Measurements from ENCODE around the gene COX19. TPM values are rescaled to one million over a fixed set of nuclear protein-coding genes. Genes with fewer than 3 reads are reported as not detected.
A peak's percentile ranks its signal among the peaks of the same experiment; 100 is the strongest.

The COX19 gene
- total RNA-seq, 1 experiment from 2014 or later = 28.9 TPM

GRCh38 chr7:917255-918117 is 57.9 kb downstream of the COX19 start:
- DNase-seq = no peak
- CTCF ChIA-PET = no interaction called here
- TF ChIP-seq, protein P1, sequence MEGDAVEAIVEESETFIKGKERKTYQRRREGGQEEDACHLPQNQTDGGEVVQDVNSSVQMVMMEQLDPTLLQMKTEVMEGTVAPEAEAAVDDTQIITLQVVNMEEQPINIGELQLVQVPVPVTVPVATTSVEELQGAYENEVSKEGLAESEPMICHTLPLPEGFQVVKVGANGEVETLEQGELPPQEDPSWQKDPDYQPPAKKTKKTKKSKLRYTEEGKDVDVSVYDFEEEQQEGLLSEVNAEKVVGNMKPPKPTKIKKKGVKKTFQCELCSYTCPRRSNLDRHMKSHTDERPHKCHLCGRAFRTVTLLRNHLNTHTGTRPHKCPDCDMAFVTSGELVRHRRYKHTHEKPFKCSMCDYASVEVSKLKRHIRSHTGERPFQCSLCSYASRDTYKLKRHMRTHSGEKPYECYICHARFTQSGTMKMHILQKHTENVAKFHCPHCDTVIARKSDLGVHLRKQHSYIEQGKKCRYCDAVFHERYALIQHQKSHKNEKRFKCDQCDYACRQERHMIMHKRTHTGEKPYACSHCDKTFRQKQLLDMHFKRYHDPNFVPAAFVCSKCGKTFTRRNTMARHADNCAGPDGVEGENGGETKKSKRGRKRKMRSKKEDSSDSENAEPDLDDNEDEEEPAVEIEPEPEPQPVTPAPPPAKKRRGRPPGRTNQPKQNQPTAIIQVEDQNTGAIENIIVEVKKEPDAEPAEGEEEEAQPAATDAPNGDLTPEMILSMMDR (conservative IDR thresholded peaks at IDR 0.05) = no peak
- TF ChIP-seq EZH2 (IDR thresholded peaks at IDR 0.05; ENCODE audit: low read depth) = no peak
- Histone ChIP-seq H3K9me3 (ENCODE audit: insufficient read depth, low read depth) (no peaks in the 10 kb centered on the region), H3K9me2 (ENCODE audit: insufficient read depth) (no peaks in the 10 kb centered on the region), H4K20me1 (ENCODE audit: insufficient read depth) (no peaks in the 10 kb centered on the region), H3K4me1 (replicated peaks; ENCODE audit: insufficient read depth) (peaks cover 12% of the 10 kb centered on the region), H3K27ac (no peak overlapping the region), H3K4me2 (no peak overlapping the region), H3K4me3 (no peak overlapping the region), H3K36me3 (ENCODE audit: low read depth) (no peaks in the 10 kb centered on the region), H3F3A (ENCODE audit: insufficient read depth, low read depth) (peaks cover 15% of the 10 kb centered on the region), H3K27me3 (ENCODE audit: insufficient read depth, low read depth) (no peaks in the 10 kb centered on the region), H3K79me2 (ENCODE audit: low read depth) (no peaks in the 10 kb centered on the region), H2AFZ (no peak overlapping the region)
- POLR2A ChIA-PET (ENCODE audit: unreplicated experiment) = no interaction called here
- intact Hi-C loops (cut with micrococcal nuclease; ENCODE audit: unreplicated experiment) = no loop called here
- BruUV-seq (replicated peaks) = no TSS peak

DNA sequence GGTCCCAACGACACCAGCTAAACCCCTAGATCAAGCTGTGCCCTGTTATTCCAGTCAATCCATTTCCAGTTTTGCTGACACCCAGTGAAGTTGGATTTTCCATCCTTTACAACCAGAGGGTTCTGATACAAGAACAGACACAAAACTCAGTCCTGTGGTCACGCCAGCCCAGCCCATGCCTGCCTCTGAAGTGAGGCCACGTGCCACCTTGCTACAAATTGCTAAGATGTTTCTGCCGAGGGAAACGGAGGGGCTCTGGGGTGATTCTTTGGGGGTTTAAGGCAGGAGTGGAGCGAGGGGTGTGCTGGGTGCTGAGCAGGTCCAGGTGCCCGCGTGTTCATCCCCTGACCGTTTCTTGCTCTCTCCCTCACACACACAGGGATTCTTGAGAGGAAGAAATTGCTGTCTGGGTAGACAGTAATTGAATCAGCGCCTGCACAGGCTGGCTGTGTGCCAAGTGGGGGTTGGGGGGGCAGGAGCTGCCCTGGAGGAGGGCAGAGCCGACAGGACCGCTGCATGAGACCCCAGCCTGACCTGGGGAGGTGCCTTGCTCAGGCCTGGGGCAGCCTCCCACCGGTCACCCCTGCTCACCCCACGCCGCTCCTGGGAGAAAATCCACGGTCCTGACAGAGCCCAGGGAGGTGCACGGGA is 58.9 kb downstream of the COX19 start:
- no peaks in the 10 kb centered on the region for H3K9me2 ChIP-seq (ENCODE audit: insufficient read depth)
- no peaks in the 10 kb centered on the region for H3K79me2 ChIP-seq (ENCODE audit: low read depth)
- no peaks in the 10 kb centered on the region for H4K20me1 ChIP-seq (ENCODE audit: insufficient read depth)
- intact Hi-C loops (cut with micrococcal nuclease; ENCODE audit: unreplicated experiment) = no loop called here
- no peak overlapping the region for H3K4me3 ChIP-seq
- no peaks in the 10 kb centered on the region for H3K27me3 ChIP-seq (ENCODE audit: insufficient read depth, low read depth)
- H3K9me3 ChIP-seq (ENCODE audit: insufficient read depth, low read depth) = no peaks in the 10 kb centered on the region
- peaks cover 15% of the 10 kb centered on the region for H3F3A ChIP-seq (ENCODE audit: insufficient read depth, low read depth)
- ChIA-PET CTCF (no interaction called here), POLR2A (ENCODE audit: unreplicated experiment) (no interaction called here)
- H3K4me1 ChIP-seq (replicated peaks; ENCODE audit: insufficient read depth) = peaks cover 12% of the 10 kb centered on the region
- H3K36me3 ChIP-seq (ENCODE audit: low read depth) = no peaks in the 10 kb centered on the region
- no peak for DNase-seq
- H3K4me2 ChIP-seq = no peak overlapping the region
- no TSS peak for BruUV-seq (replicated peaks)
- H3K27ac ChIP-seq = no peak overlapping the region
- TF ChIP-seq, protein P1 (conservative IDR thresholded peaks at IDR 0.05) = no peak
- no peak for TF ChIP-seq EZH2 (IDR thresholded peaks at IDR 0.05; ENCODE audit: low read depth)
- H2AFZ ChIP-seq = no peak overlapping the region

Small RNAs within 50 kb of the gene (microRNA-seq; reads per million reads assigned to microRNA genes)
- 1,063 reads per million, percentile 76 among the genes with 10 or more reads in this experiment for gene MIR339 (ENCODE audit: borderline number of aligned reads, borderline replicate concordance)

Other genes with a start within 250 kb of the COX19 start
- 63.2 and 78.9 TPM in 2 replicates for gene DNAAF5, start 248.8 kb downstream of the COX19 start, total RNA-seq (2021)
- gene PRKAR1B, start 248.3 kb downstream of the COX19 start, total RNA-seq (2021) = 51.7 and 66.6 TPM in 2 replicates
- 245 and 272 TPM in 2 replicates for gene SUN1, start 143.1 kb downstream of the COX19 start, total RNA-seq (2021)
- gene GET4, start 99.0 kb downstream of the COX19 start, total RNA-seq (2021) = 120 and 166 TPM in 2 replicates
- 73.9 and 102 TPM in 2 replicates for gene ADAP1, start 20.9 kb downstream of the COX19 start, total RNA-seq (2021)
- gene CYP2W1, start 7.6 kb upstream of the COX19 start, total RNA-seq (2021) = 0.63 TPM in 1 of 2 replicates, not detected in the other
- gene GPR146, start 69.0 kb upstream of the COX19 start, total RNA-seq (2021) = 3.4 and 4.3 TPM in 2 replicates
- 0.37 and 0.85 TPM in 2 replicates for gene GPER1, start 112.6 kb upstream of the COX19 start, total RNA-seq (2021)
- 51.2 and 65.1 TPM in 2 replicates for gene ZFAND2A, start 184.6 kb upstream of the COX19 start, total RNA-seq (2021)